ENCODE data around the gene TPRG1.

DNA sequence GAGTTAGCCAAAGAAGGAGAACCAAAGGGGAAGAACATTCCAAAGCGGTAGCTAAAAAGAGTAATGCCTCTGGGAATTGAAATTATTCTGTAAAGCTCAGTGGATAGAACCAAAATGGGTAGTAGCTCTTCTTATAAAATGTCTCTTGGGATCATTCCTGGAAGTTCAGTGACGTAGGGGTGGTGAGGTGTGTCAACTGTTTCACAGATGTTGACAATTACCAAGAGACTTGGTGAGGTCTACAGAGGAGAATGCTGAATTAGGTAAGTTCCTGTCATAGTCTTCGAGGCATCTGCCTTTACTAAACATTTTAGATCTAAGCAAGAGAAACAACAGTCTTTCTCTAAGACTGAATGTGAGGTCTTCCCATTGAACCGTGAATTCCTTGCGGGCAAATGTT lies 67.8 kb downstream of the TPRG1 start:
- TF ChIP-seq, protein P1, sequence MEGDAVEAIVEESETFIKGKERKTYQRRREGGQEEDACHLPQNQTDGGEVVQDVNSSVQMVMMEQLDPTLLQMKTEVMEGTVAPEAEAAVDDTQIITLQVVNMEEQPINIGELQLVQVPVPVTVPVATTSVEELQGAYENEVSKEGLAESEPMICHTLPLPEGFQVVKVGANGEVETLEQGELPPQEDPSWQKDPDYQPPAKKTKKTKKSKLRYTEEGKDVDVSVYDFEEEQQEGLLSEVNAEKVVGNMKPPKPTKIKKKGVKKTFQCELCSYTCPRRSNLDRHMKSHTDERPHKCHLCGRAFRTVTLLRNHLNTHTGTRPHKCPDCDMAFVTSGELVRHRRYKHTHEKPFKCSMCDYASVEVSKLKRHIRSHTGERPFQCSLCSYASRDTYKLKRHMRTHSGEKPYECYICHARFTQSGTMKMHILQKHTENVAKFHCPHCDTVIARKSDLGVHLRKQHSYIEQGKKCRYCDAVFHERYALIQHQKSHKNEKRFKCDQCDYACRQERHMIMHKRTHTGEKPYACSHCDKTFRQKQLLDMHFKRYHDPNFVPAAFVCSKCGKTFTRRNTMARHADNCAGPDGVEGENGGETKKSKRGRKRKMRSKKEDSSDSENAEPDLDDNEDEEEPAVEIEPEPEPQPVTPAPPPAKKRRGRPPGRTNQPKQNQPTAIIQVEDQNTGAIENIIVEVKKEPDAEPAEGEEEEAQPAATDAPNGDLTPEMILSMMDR (IDR thresholded peaks at IDR 0.05), result no peak
- TF ChIP-seq POLR2A (IDR thresholded peaks at IDR 0.05), result no peak
